Calu3 (cell line): ENCODE results near the gene ACSS3. TPM values are rescaled to one million over a fixed set of nuclear protein-coding genes. Genes with fewer than 3 reads are reported as not detected.

Experiments
- BruUV-seq: library from RNA; stranded (reverse); fragments of 400-500 nt; replicated peaks from 2 replicates; lab custom pipeline; 2021; lab: Mats Ljungman, UMichigan
- CTCF ChIA-PET: fragments of 300-600 bp; sonication (Branson Sonifier 250); formaldehyde crosslinking; loops from one replicate; lab custom pipeline; 2022; ENCODE audit warnings: antibody characterized with exemption; lab: Charles Lee
- DNase-seq: peaks from one replicate; pipeline ENCODE4 v3.0.0; 2022
- H3K27ac Mint-ChIP-seq: one replicate; pipeline ENCODE4 v1.8.0; 2022; ENCODE audit warnings: mixed read lengths; ENCODE audit not compliant: unreplicated experiment
- H3K27me3 Mint-ChIP-seq: one replicate; pipeline ENCODE4 v1.8.0; 2022; ENCODE audit warnings: mixed read lengths; ENCODE audit not compliant: unreplicated experiment
- H3K36me3 Mint-ChIP-seq: one replicate; pipeline ENCODE4 v1.8.0; 2022; ENCODE audit warnings: mild to moderate bottlenecking, moderate library complexity, mixed read lengths; ENCODE audit not compliant: insufficient read depth, unreplicated experiment
- H3K4me1 Mint-ChIP-seq: one replicate; pipeline ENCODE4 v1.8.0; 2022; ENCODE audit warnings: mild to moderate bottlenecking, low read depth, mixed read lengths; ENCODE audit not compliant: unreplicated experiment
- H3K4me3 Mint-ChIP-seq: one replicate; pipeline ENCODE4 v1.8.0; 2022; ENCODE audit warnings: mild to moderate bottlenecking, low read depth, moderate library complexity, mixed read lengths; ENCODE audit not compliant: unreplicated experiment
- H3K9me3 Mint-ChIP-seq: one replicate; pipeline ENCODE4 v1.8.0; 2022; ENCODE audit warnings: low read depth, mixed read lengths; ENCODE audit not compliant: unreplicated experiment
- CTCF ChIP-seq: fragments of 200-600 bp; IDR thresholded peaks from one replicate; pipeline ENCODE4 v1.8.0; 2022; ENCODE audit warnings: antibody characterized with exemption; ENCODE audit not compliant: unreplicated experiment
- intact Hi-C: fragments of 100-400 bp; cut with micrococcal nuclease; formaldehyde crosslinking; loops from one replicate; pipeline ENCODE4 v1.10.0; 2022; ENCODE audit not compliant: unreplicated experiment
- total RNA-seq: library from RNA; stranded (reverse); gene quantifications from 2 replicates; pipeline ENCODE4 v1.2.3, GENCODE V29; 2022

ACSS3 gene
- total RNA-seq, 1 experiment from 2014 or later, result 0.21 TPM

GRCh38 chr12:81136519-81136918, 58.6 kb downstream of the ACSS3 start:
- BruUV-seq, result no TSS peak
- Mint-ChIP-seq H3K9me3 (peaks cover 3% of the 10 kb centered on the region), H3K36me3 (no peaks in the 10 kb centered on the region), H3K27ac (no peak overlapping the region), H3K4me1 (peaks cover 9% of the 10 kb centered on the region), H3K4me3 (no peak overlapping the region), H3K27me3 (no peaks in the 10 kb centered on the region)
- no peak for DNase-seq
- intact Hi-C loops, result no loop called here
- CTCF ChIA-PET, result no interaction called here
- TF ChIP-seq CTCF, result no peak

DNA sequence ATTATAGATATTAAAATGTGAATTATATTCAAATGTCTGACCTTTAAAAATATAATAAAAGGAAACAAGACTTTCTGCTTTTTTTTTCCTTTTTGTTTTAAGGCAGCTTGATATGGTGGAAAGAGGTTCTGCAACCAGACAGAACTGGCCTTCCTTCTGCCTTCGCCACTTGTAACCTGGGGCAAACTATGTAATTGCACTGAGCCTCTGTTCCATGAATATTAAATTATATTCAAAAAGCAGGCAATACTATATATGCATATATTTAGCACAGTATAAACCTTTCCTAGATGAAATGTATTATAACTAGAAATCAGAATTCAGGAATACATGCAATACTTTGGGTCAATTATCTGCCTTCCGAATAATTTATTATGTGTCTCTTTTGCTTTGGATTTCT, 59.9 kb downstream of the ACSS3 start:
- Mint-ChIP-seq H3K9me3 (no peaks in the 10 kb centered on the region), H3K27me3 (no peaks in the 10 kb centered on the region), H3K4me3 (no peak overlapping the region), H3K27ac (no peak overlapping the region), H3K36me3 (no peaks in the 10 kb centered on the region), H3K4me1 (peaks cover 9% of the 10 kb centered on the region)
- CTCF ChIA-PET, result no interaction called here
- intact Hi-C loops, result no loop called here
- no peak for DNase-seq
- TF ChIP-seq CTCF, result no peak
- BruUV-seq, result no TSS peak

GRCh38 chr12:81141217-81141616, 63.3 kb downstream of the ACSS3 start:
- Mint-ChIP-seq H3K27ac (no peak overlapping the region), H3K4me1 (peaks cover 7% of the 10 kb centered on the region), H3K27me3 (no peaks in the 10 kb centered on the region), H3K36me3 (no peaks in the 10 kb centered on the region), H3K9me3 (no peaks in the 10 kb centered on the region), H3K4me3 (no peak overlapping the region)
- DNase-seq, result no peak
- CTCF ChIA-PET, result no interaction called here
- intact Hi-C loops, result no loop called here
- TF ChIP-seq CTCF, result no peak
- BruUV-seq, result no TSS peak

- H3K4me1 Mint-ChIP-seq, result no peaks in the 10 kb centered on the region
- H3K9me3 Mint-ChIP-seq, result no peaks in the 10 kb centered on the region
- no TSS peak for BruUV-seq
- H3K27me3 Mint-ChIP-seq, result no peaks in the 10 kb centered on the region
- H3K27ac Mint-ChIP-seq, result no peak overlapping the region
- DNase-seq, result no peak
- H3K4me3 Mint-ChIP-seq, result no peak overlapping the region
- CTCF ChIA-PET, result no interaction called here
- intact Hi-C loops, result no loop called here
- TF ChIP-seq CTCF, result no peak
- H3K36me3 Mint-ChIP-seq, result no peaks in the 10 kb centered on the region
These were observed 65.2 kb downstream of the ACSS3 start for GRCh38 chr12:81143057-81143456.
